Smooth muscle cell (in vitro differentiated cells): ENCODE measurements around the gene DTNA. TPM values are rescaled to one million over a fixed set of nuclear protein-coding genes. Genes with fewer than 3 reads are reported as not detected.
"Not testable (repeated sequence)": the region's sequence is repeated elsewhere in the genome, so short reads cannot be mapped to it uniquely, and the experiment has no call there.

Experiments
- DNase-seq: peaks from one replicate; lab custom pipeline; 2025; ENCODE audit not compliant: unreplicated experiment; lab: John Stamatoyannopoulos, UW
- H2AFZ ChIP-seq: fragments of 200-600 bp; sonication (generic); 2 replicates; pipeline ENCODE4 v1.6.0; 2016; ENCODE audit warnings: antibody characterized with exemption, low read depth, mild to moderate bottlenecking
- H3F3A ChIP-seq: fragments of 200-600 bp; sonication (generic); 2 replicates; pipeline ENCODE4 v1.6.0; 2017; ENCODE audit warnings: antibody characterized with exemption, low read depth
- H3K27ac ChIP-seq: fragments of 200-600 bp; sonication (generic); 2 replicates; pipeline ENCODE4 v1.5.1; 2016; ENCODE audit warnings: low read depth, mild to moderate bottlenecking
- H3K27me3 ChIP-seq: fragments of 200-600 bp; sonication (generic); 2 replicates; pipeline ENCODE4 v1.6.1; 2016; ENCODE audit warnings: low read depth, mild to moderate bottlenecking
- H3K36me3 ChIP-seq: fragments of 200-600 bp; sonication (generic); 2 replicates; pipeline ENCODE4 v1.5.1; 2016; ENCODE audit warnings: low read depth
- H3K4me1 ChIP-seq: fragments of 200-600 bp; sonication (generic); 2 replicates; pipeline ENCODE4 v1.5.1; 2016; ENCODE audit warnings: low read depth
- H3K4me2 ChIP-seq: fragments of 200-600 bp; sonication (generic); 2 replicates; pipeline ENCODE4 v1.6.0; 2016; ENCODE audit warnings: mild to moderate bottlenecking
- H3K4me3 ChIP-seq: fragments of 200-600 bp; sonication (generic); 2 replicates; pipeline ENCODE4 v1.5.1; 2016; ENCODE audit warnings: mild to moderate bottlenecking
- H3K79me2 ChIP-seq: fragments of 200-600 bp; sonication (generic); 2 replicates; pipeline ENCODE4 v1.6.0; 2016; ENCODE audit warnings: low read depth, mild to moderate bottlenecking
- H3K9ac ChIP-seq: fragments of 200-600 bp; sonication (generic); 2 replicates; pipeline ENCODE4 v1.6.0; 2016; ENCODE audit warnings: low read depth
- H3K9me3 ChIP-seq: fragments of 200-600 bp; sonication (generic); replicated peaks from 2 replicates; pipeline ENCODE4 v1.5.1; 2016; ENCODE audit warnings: low read depth
- H4K20me1 ChIP-seq: fragments of 200-600 bp; sonication (generic); 2 replicates; pipeline ENCODE4 v1.6.0; 2016; ENCODE audit warnings: low read depth
- WGBS: methylation state at CpG from one replicate; pipeline ENCODE4 v1.1.7; 2016; ENCODE audit warnings: low lambda C conversion rate; 5-methylcytosine and 5-hydroxymethylcytosine counted together
- polyA plus RNA-seq: library from polyadenylated mRNA; unstranded; fragments of >200 nt; fragmentation: Nextera tagmentation; extraction: Ambion mirVana; gene quantifications from 2 replicates; pipeline ENCODE4 v1.2.1, GENCODE V29; 2016
- total RNA-seq: library from RNA; depleted of rRNA; stranded (reverse); fragments of >200 nt; gene quantifications from 2 replicates; pipeline ENCODE4 v1.2.3, GENCODE V29; 2014
- TF ChIP-seq, protein P1 (sequence below): fragments of 200-600 bp; sonication (generic); IDR thresholded peaks from 2 replicates; pipeline ENCODE4 v1.5.1; 2017; ENCODE audit warnings: borderline replicate concordance, mild to moderate bottlenecking, antibody characterized with exemption; ENCODE audit not compliant: insufficient read depth, poor library complexity, severe bottlenecking

Gene DTNA
- total and polyA plus RNA-seq, 2 experiments from 2014 or later = 3.0 to 3.1 TPM

DNA sequence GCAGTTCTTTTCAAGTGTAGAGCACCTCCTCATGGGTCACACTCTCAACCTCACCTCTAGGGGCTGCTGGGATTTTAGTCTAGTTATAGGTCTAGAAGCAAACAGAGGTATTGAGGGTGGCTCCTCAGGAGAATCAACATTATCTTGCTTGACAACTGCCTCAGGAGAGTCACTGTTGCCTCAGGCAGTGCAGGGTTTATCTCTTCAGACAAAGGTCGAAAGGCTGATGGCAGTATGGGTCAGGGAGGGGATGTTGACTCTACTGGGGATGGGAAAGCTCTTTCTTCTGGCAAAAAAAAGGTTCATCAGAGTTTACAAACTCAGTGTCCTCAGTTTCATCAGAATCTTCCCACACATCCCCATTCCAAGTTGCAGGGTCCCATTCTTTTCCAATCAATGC lies 24.0 kb downstream of the DTNA start:
- Histone ChIP-seq H3K4me3 (no peak overlapping the region), H2AFZ (no peak overlapping the region), H3K27ac (no peak overlapping the region), H3F3A (no peaks in the 10 kb centered on the region), H4K20me1 (no peaks in the 10 kb centered on the region), H3K9ac (no peak overlapping the region), H3K4me1 (peaks cover 5% of the 10 kb centered on the region), H3K9me3 (no peaks in the 10 kb centered on the region), H3K36me3 (no peaks in the 10 kb centered on the region), H3K4me2 (no peak overlapping the region), H3K27me3 (no peaks in the 10 kb centered on the region), H3K79me2 (no peaks in the 10 kb centered on the region)
- TF ChIP-seq, protein P1, sequence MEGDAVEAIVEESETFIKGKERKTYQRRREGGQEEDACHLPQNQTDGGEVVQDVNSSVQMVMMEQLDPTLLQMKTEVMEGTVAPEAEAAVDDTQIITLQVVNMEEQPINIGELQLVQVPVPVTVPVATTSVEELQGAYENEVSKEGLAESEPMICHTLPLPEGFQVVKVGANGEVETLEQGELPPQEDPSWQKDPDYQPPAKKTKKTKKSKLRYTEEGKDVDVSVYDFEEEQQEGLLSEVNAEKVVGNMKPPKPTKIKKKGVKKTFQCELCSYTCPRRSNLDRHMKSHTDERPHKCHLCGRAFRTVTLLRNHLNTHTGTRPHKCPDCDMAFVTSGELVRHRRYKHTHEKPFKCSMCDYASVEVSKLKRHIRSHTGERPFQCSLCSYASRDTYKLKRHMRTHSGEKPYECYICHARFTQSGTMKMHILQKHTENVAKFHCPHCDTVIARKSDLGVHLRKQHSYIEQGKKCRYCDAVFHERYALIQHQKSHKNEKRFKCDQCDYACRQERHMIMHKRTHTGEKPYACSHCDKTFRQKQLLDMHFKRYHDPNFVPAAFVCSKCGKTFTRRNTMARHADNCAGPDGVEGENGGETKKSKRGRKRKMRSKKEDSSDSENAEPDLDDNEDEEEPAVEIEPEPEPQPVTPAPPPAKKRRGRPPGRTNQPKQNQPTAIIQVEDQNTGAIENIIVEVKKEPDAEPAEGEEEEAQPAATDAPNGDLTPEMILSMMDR = no peak
- DNase-seq = no peak
- 38% methylated on average over 1 of the region's 1 CpG for WGBS

DNA sequence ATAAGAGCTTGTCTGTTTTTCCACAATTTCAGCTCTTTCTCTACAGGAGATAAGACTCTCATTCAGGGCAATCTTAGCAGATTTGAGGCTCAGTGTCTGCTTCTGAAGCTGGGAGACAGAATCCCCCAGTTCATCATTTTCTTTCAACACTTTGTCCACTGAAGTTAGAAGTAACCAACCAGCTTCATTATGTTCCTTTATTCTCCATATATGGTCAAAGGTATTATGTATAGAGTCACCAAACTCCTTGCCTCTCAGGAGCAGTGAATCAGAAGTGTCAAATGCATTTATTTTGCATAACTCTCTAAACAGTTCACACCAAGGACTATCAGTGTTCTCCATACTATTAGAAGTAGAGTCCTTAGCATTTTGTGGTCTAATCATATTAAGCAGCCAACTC lies 24.4 kb downstream of the DTNA start:
- H3K27me3 ChIP-seq, H3K79me2 ChIP-seq, H3K4me2 ChIP-seq, H3K4me1 ChIP-seq, H3K9ac ChIP-seq, H3F3A ChIP-seq, H4K20me1 ChIP-seq, H3K9me3 ChIP-seq, H2AFZ ChIP-seq, H3K27ac ChIP-seq, H3K4me3 ChIP-seq, H3K36me3 ChIP-seq, DNase-seq: not testable (repeated sequence)

DNA sequence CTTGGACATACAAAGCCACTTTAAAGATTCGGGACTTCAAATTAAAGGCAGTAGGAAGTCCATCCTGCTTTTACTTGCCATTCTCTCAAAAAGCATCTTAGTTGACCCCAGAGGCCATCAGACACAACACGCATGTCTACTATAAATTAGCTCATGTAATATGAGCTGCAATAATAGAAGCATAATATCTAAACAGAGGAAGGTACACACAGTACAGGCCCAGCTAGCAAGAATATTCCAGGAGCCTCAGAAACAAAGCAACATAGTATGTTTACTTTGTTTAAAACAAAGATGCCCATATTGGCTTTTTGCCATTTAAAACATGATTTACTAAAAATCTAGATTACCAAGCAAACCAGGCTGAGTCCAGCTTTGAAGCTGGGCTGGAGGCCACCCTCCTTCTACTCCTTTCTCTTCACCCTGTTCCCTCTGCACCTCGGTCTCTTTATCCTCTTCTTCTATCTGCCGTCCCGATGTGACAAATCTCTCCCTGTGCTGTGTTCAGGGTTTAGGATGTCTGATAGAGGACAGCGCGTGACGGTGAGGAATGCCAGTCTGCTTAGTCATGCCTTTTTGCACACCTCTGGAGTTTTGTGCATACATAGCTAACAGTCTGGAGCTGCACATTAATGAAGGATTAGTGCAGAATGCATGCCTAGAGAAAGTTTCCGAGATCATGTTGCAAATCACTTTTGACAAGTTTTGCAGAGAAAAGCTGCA lies 28.2 kb downstream of the DTNA start:
- no peak overlapping the region for H3K4me3 ChIP-seq
- no peak overlapping the region for H2AFZ ChIP-seq
- no peaks in the 10 kb centered on the region for H3K36me3 ChIP-seq
- DNase-seq = no peak
- TF ChIP-seq, protein P1 = no peak
- H3K9ac ChIP-seq = no peak overlapping the region
- WGBS = 38% methylated on average over 9 of the region's 9 CpGs
- H3K27me3 ChIP-seq = no peaks in the 10 kb centered on the region
- H3K27ac ChIP-seq = no peak overlapping the region
- no peaks in the 10 kb centered on the region for H3K9me3 ChIP-seq
- no peaks in the 10 kb centered on the region for H4K20me1 ChIP-seq
- no peak overlapping the region for H3K4me2 ChIP-seq
- H3K79me2 ChIP-seq = no peaks in the 10 kb centered on the region
- no peaks in the 10 kb centered on the region for H3F3A ChIP-seq
- H3K4me1 ChIP-seq = peaks cover 5% of the 10 kb centered on the region

DNA sequence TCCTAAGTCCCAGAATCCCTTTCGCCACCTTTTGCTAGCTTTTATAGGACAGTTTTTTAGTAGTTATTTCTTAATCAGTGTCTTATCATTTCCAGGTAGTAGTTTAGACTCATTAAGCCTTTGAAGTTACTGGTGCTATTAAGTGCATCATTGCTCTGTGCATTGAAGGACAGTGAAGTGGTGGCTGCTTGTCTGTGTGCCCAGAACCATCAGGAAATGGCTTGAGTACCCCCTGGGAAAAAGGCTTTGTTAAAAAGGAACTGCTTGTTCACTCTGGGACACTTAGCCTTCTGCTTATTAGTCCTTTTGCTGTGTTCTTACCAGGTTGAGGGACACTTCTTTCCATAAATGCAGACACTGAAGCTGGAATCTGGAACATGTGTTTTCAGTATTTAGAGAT lies 30.0 kb downstream of the DTNA start:
- WGBS = 91% methylated on average over 1 of the region's 1 CpG
- Histone ChIP-seq H3K79me2 (no peaks in the 10 kb centered on the region), H3K27me3 (no peaks in the 10 kb centered on the region), H3K4me1 (peaks cover 5% of the 10 kb centered on the region), H2AFZ (no peak overlapping the region), H3K4me2 (no peak overlapping the region), H3K9ac (no peak overlapping the region), H3K4me3 (no peak overlapping the region), H4K20me1 (no peaks in the 10 kb centered on the region), H3K36me3 (no peaks in the 10 kb centered on the region), H3K27ac (no peak overlapping the region), H3K9me3 (no peaks in the 10 kb centered on the region), H3F3A (no peaks in the 10 kb centered on the region)
- TF ChIP-seq, protein P1 = no peak
- DNase-seq = no peak
